ENCODE measurements around the gene DDX51.
"Not testable (repeated sequence)": the region's sequence is repeated elsewhere in the genome, so short reads cannot be mapped to it uniquely, and the experiment has no call there.

- TF ChIP-seq CTCF (IDR thresholded peaks at IDR 0.05); REST (IDR thresholded peaks at IDR 0.05; ENCODE audit: insufficient read depth in 1 of 2, low read depth in 2 of 2, low read length in 1 of 2): not testable (repeated sequence)
These were observed 7.9 kb downstream of the DDX51 start for GRCh38 chr12:132136226-132136625.

Measured in Panc1 (cell line).